Keratinocyte (primary cell): Measurements from ENCODE around the gene IL1RAP.

Source experiments
- CTCF ChIP-seq, 3 experiments: IDR thresholded peaks in 1 of 3; conservative IDR thresholded peaks in 1 of 3; optimal IDR thresholded peaks in 1 of 3; 2 replicates in 2 of 3; 3 replicates in 1 of 3; pipeline versions ENCODE3 to v1.5.1; 2011; ENCODE audit warnings: low read length in 3 of 3, mild to moderate bottlenecking in 3 of 3, moderate library complexity in 2 of 3, control low read depth in 1 of 3, inconsistent platforms in 1 of 3; ENCODE audit not compliant: insufficient read depth in 2 of 3; ENCODE audit errors: extremely low read depth in 1 of 3
- EZH2 ChIP-seq: IDR thresholded peaks from one replicate; pipeline ENCODE4 v1.6.1; 2012; ENCODE audit warnings: inconsistent platforms, mild to moderate bottlenecking, low read length, moderate library complexity

DNA sequence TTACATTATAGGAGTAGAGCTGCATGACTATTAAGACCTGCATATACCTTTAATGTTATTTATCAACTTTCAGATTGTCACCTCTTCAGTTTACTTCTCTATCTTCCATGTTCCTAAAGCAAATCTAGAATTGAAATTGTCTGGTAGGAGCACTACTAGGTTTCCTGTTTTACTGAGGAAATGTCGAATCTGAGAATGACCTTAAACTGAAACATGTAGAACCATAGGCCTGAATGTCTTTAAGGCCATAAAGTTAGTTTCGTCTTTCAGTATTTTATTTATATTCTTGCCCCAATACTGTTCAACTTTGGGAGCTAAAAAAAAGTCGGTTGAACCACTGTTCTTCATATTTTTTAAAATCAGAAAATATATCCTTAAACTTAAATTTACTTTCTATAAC lies 92.7 kb downstream of the IL1RAP start:
- TF ChIP-seq CTCF (optimal IDR thresholded peaks at IDR 0.05 in 1 of 3, IDR thresholded peaks at IDR 0.05 in 1 of 3, conservative IDR thresholded peaks at IDR 0.05 in 1 of 3; ENCODE audit: extremely low read depth in 1 of 3, insufficient read depth in 2 of 3, low read length in 3 of 3) (no peak), EZH2 (no peak)
